Stimulated activated CD8-positive, alpha-beta memory T cell treated with anti-CD3 and anti-CD28 coated beads, Interleukin-4, amount 100 ng/mL, for 4 hours (primary cell): ENCODE results near the gene RAP1A.
"Not testable (repeated sequence)": the region's sequence is repeated elsewhere in the genome, so short reads cannot be mapped to it uniquely, and the experiment has no call there.

ENCODE experiments used
- DNase-seq, 2 donors: peaks; one replicate each; pipeline ENCODE4 v3.0.0-alpha.2; 2020; ENCODE audit warnings: low read depth in 2 of 2, low spot score in 1 of 2

Gene RAP1A

DNA sequence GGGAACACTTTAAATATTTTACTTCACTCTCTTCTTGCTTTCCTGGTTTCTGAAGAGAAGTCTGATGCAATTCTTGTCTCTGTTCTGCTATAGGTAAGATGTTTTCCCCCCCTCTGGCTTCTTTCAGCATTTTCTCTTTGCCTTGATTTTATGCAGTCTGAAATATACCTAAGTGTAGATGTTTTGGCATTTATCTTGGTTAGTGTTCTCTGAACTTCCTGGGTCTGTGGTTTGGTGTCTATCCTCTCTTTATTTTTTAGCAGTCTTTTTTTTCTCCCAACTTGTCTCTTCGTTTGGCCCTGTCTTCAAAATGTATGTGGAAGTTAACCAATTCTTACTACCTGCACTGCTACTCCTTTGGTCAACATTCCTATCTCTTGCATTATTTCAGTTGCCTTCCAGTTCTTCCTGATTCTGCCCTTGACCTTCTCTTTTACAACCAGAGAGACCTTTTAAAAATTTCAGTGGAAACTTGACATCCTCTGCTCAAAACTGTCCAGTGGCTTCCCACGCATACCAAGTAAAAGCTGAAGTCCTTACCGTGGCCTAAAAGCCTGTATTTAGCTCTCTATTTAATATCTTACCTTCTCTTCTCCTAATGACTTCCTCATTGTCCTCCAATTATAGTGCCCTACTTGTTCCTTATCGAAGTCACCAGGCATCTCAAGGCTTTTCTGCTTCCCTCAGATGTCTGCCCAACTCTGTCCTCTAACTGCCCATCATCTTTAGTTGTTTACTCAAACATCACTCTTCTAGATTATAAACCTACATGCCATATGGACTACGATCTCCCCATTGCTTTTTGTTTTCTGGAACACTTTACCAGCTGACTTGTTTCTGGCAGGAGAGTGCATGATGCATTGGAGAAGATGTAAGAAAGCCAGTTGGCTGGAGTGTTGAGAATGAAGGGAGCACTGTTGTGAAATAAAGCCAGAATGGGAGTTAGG is 40.9 kb downstream of the RAP1A start:
- DNase-seq: no peak

DNA sequence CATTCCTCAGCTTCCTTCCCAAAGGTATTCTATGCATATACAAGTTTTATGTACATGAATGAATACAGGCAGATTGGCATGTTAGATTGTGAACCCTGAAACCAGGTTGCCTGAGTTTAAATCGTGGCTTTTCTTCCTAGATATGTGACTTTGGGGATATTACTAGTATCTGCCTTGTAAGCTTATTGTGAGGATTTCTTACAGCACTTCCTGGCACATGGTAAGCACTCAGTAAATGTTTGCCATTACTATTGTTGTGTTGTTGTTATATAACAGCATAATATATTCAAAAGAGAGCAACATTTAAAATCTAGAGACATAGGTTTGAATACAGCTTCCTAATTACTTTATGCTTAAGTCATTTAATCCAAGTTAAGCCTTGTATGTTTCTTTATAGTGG is 45.1 kb downstream of the RAP1A start:
- DNase-seq: no peak

DNA sequence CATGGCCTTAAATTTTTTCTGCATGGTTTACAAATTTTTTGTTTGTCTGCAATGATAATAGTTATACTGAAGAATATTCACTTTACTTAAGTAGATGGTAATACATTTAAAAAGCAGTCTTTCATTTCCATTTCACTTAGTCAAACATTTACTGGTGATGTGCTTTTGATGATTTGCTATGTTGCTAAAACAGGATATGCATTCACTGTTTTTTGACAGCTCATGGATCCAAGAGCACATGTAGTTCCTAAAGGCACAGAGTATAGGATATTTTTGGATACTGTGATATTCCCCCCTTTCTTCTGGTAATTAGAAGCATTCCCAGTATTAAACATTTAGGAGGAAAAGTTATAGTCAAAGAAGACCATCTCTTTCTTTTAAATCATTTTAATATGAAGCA is 45.9 kb downstream of the RAP1A start:
- no peak for DNase-seq

DNA sequence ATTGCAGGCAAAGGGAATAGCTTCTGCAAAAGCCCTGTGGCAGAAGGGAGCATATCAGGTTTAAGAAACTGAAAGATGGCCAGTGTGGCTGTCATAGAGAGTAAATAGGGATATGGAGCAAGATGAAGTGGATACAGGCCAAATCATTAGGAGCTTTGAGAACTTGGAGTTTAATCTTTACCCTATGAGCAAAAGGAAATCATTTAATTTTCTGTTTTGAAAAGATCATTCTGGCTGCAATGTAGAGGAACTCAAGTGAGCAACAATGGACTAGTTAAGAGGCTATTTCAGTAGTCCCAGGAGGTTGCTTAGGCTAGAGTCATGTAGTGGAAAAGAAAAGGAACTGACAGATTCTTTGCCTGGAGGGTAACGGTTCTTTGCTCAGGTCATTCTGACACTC is 47.2 kb downstream of the RAP1A start:
- no peak for DNase-seq

DNA sequence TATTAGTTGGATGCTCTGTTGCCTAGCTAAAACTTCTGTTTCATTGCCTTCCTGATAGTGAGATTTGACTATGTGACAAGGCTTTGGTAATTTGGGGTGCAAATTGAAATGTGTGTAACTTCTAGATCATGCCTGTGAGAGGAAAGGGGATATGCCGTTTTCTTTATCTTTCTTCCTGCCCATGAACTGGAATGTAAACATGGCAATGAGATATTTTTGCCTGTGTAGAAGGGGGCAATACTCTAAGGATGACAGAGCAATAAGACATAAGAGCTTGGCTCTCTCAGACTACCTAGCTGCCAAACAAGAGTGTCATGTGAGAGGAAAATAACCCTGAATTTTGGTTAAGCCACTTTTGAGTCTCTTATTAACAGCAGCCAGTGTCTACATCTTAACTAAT is 49.7 kb downstream of the RAP1A start:
- DNase-seq: no peak

DNA sequence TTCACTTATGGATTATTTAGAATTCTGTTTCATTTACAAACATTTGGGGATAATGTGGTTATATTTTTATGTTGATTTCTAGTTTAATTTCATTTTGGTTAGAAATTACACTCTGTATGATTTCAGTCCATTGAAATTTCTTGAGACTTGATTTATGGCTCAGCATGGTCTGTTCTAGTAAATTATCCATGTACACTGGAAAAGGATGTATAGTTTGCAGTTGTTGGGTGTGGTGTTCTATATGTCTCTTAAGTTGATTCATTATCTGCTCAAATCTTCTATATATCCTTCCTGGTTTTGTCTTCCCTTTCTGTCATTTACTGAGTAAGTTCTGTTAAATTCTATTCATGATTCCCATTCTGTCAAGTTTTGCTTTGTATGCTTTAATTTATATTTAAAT is 52.3 kb downstream of the RAP1A start:
- no peak for DNase-seq

DNA sequence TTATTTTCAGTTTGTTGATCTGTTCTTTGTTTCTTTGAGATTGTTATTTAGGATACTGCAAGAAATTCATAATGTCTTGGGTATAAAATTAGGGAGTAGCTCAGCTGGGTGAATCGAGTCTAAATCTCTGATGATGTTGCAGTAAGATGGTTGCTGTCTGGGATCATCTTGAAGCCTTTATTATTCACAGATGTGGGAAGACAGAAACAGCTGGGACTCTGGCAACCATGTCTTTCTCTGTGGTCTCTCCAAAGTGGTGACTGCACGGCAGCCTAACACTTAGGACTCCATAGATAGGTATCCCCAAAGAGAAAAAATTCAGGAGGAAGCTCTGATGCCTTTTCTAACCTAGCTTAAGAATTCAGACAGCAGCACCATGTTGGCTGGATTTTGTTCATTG is 52.7 kb downstream of the RAP1A start:
- no peak for DNase-seq

DNA sequence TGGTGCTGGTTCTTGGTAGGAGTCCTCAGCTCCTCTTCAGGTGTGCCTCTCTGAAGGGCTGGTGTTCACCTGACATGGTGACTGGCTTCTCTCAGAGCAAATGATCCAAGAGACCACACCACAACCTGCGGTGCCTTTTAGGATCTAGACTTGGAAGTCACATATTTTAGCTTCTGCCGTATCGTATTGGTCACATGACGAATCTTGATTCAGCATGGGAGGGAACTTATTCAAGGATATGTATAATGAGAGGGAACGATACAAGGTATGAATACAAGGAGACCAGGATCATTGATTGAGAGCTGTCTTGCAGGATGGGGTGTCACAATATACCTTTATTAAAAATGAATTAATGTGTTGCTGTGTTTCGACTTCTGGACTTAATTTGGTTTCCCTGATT is 58.0 kb downstream of the RAP1A start:
- DNase-seq: no peak

DNA sequence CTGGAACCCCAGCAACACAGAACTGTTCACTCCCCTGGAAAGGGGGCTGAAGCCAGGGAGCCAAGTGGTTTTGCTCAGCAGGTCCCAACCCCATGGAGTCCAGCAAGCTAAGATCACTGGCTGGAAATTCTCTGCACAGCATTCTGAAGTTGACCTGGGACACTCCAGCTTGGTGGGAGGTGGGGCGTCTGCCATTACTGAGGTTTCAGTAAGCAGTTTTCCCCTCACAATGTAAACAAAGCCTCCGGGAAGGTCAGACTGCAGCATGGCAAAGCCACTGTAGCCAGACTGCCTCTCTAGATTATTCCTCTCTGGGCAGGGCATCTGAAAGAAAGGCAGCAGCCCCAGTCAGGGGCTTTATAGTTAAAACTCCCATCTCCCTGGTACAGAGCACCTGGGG is 60.0 kb downstream of the RAP1A start:
- DNase-seq: no peak

DNA sequence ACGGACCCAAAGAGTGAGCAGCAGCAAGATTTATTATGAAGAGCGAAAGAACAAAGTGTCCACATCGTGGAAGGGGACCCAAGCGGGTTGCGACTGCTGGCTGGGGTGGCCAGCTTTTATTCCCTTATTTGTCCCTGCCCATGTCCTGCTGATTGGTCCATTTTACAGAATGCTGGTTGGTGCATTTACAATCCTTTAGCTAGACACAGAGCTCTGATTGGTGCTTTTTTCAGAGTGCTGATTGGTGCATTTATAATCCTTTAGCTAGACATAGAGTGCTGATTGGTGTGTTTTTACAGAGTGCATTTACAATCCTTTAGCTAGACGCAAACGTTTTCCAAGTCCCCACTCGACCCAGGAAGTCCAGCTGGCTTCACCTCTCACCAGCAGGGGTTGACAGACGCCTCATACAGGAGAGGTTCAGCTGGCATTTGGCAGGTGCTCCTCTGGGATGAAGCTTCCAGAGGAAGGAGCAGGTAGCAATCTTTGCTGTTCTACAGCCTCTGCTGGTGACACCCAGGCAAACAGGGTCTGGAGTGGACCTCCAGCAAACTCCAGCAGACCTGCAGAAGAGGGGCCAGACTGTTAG is 60.7 kb downstream of the RAP1A start:
- not testable (repeated sequence) for DNase-seq

DNA sequence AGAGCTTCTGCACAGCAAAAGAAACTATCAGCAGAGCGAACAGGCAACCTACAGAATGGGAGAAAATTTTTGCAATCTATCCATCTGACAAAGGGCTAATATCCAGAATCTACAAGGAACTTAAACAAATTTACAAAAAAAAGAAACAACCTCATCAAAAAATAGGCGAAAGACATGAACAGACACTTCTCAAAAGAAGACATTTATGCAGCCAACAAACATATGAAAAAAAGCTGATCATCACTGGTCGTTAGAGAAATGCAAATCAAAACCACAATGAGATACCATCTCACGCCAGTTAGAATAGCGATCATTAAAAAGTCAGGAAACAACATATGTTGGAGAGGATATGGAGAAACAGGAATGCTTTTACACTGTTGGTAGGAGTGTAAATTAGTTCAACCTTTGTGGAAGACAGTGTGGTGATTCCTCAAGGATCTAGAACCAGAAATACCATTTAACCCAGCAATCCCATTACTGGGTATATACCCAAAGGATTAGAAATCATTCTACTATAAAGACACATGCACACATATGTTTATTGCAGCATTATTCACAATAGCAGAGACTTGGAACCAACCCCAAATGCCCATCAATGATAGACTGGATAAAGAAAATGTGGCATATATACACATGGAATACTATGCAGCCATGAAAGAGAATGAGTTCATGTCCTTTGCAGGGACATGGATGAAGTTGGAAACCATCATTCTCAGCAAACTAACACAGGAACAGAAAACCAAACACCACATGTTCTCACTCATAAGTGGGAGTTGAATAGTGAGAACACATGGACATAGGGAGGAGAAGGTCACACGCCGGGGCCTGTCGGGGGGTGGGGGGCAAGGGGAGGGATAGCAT is 65.9 kb downstream of the RAP1A start:
- DNase-seq: not testable (repeated sequence)

DNA sequence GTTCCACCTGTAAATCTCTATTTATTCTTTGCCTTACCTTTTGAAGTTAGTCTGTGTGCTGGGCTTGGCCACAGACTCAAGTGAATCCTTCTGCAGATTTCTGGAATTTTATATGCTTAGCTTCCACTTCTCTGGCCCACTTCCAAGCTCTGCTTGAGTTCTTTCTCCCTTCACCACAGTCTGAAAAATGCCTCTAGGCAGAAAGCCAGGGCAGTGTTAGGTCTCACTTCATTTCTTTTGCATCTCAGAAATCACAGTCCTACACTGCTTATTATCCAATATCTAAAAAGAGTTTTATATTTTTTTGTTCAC is 70.7 kb downstream of the RAP1A start:
- no peak for DNase-seq

DNA sequence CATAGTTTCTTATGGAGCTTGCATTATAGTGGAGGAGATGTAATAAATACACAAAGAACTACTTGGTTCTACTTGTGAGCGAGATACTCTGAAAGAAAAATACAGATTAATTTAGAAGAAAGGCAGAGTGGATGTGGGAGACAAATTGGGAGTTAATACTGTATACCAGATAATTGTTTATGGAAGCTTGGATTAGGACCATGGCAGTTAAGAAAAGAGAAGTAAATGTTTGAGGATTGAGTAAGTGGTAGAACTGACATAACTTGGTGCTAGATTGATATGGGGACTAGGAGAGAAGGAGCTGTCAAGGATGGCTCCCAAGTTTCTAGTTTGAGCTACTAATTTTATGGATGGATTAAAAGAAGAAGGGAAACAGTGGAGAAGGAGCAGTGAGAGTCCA is 72.3 kb downstream of the RAP1A start:
- no peak for DNase-seq

DNA sequence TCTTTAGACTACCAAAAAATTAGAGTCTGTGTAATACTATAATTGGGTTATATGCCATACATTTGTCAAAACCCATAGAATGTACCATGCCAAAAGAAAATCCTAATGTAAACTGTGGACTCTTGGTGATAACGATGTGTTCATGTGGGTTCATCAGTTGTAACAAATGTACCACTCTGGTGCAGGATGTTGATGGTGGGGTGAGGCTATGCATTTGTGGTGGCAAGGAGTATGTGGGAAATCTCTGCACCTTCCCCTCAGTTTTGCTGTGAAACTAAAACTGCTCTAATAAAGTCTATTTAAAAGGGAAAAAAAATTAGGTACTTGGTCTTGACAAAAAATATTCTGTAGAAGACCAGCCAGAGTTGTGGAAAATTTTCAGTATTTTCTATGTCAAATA is 76.2 kb downstream of the RAP1A start:
- DNase-seq: no peak

DNA sequence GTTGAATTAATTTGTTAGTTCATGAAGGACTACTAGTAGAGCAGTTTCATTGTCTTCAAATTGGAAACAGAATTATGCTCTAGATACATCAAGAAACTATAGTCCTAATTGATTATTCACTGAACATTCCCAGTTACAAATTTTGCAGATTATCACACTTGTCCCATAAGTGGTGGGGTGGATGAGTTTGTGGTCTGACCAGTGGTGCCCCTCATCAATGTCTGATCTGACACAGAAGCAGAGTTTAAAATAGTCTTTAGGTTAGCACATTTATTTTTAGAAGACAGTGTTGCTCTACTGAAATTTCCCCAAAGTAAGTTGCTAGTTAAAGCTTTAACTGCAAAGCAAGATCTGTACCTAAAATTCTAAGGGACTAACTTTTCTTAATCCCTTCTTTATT is 76.7 kb downstream of the RAP1A start:
- DNase-seq: no peak

DNA sequence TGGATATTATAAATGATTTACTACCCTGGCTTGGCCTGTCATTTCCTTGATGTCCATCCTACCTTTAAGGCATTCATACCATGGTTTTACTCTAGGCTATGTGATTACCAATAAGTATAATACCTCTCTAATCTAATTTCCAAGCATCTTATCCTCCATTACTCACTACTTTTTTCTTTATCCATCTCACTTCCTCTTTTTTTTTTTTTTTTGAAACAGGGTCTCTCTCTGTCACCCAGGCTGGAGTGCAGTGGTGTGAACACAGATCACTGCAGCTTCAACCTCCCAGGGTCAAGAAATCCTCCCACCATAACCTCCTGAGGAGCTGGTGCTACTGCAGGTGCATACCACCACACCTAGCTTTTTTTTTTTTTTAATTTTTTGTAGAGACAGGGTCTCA is 79.7 kb downstream of the RAP1A start:
- DNase-seq: no peak

DNA sequence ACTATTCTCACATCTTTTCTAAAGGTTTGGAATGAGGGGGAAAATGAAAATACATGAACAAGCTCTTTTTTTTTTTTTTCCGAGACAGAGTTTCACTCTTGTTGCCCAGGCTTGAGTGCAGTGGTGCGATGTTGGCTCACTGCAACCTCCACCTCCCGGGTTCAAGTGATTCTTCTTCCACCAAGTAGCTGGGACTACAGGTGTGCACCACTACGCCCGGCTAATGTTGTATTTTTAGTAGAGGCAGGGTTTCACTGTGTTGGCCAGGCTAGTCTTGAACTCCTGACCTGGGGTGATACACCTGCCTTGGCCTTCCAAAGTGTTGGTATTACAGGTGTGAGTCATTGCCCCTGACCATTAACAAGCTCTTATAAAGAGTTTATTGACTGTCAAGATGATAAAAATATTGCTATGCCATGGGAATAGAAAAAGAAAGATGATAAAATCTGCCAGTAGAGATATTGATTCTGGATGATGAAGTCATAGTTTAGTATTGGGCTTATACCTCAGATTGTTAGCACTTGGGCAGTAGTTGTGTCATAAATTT is 83.0 kb downstream of the RAP1A start:
- DNase-seq: no peak

DNA sequence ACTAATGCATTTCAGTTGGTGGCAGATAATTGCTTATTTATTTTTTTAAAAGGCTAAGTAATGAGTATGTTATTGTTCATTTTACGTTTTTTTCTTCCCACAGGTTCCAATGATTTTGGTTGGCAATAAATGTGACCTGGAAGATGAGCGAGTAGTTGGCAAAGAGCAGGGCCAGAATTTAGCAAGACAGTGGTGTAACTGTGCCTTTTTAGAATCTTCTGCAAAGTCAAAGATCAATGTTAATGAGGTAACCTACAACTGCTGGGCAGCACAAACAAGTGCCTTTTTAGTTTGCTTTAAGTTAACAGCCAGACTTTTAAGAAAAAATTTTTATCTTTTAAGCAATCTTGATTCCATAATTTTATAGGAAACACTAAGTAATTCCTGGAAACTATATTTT is 84.7 kb downstream of the RAP1A start:
- no peak for DNase-seq

DNA sequence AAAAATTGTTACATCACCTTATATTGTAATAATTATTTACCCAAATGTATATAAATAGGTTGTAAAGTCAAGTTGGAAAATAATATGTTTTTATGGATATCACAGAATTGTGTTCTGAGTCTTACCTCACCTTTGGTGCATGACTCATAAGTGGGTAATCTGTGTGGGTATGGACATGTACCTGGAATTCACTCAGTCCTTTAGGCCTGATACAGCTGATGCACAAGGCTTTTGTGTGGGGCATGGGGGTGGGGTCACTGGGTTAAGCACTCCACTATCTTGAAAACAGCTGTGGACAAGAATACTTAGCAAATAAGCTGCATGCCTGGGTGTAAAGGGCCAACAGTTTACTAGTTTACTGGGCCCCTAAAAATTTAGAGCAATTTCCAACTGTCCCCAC is 85.2 kb downstream of the RAP1A start:
- DNase-seq: no peak

DNA sequence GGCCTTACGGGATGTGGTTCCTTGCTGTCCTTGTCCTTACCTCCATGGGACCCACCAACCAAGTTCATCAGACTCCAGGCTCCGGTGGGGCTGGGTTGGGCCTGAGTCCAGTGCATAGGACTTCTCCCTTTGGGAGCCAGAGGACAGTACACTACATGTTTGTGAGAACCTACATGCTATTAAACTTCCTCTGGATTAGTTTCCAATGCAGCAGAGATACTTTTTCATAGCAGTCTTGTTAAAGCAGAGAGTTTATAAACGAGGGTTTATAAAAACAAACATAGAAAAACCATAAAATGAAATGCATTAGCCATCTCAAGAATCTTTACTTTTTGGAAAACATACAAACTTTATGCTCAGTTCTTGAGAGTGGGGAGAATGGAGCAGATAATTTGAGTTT is 86.3 kb downstream of the RAP1A start:
- DNase-seq: no peak

DNA sequence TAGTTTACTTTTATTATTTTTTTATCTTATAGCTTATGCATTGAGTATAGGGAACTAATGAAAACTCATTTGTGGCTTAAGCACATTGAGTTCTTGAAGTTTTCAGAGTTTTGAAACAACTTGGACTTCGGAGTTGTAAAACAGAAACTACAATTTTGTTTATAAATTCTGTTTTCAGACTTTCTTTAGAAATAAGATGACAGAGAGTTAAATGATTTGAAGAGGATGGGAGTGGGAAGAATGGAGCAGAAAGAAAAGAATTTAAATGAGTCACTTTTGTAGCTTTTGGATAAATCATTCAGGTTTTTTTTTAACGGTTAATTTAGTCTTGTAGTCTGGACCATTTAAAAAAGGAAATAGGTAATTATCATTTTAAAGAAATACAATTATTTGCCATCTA is 87.3 kb downstream of the RAP1A start:
- DNase-seq: no peak

DNA sequence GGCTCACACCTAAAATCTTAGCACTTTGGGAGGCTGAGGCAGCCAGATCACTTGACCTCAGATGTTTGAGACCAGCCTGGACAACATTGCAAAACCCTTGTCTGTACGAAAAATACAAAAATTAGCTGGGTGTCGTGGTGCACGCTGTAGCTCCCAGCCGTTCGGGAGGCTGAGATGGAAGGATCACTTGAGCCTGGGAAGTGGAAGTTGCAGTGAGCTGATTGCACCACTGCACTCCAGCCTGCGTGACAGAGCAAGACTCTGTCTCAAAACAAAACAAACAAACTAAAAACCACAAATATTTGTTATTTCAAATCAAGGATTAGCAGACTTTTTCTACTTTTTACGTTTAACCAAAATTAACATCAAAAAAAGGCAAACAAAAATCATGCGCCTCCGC is 88.3 kb downstream of the RAP1A start:
- DNase-seq: no peak
